Keratinocyte (primary cell): ENCODE measurements around the gene COX5A. TPM values are rescaled to one million over a fixed set of nuclear protein-coding genes. Genes with fewer than 3 reads are reported as not detected.

Source experiments
- DNase-seq: peaks from one replicate; pipeline ENCODE4 v3.0.0-alpha.2; 2011; ENCODE audit warnings: low read depth, missing footprints, low spot score
- FAIRE-seq: peaks from 2 replicates; lab custom pipeline; 2011; peaks lifted over from hg19 to GRCh38; lab: Jason Lieb, UNC
- H2AFZ ChIP-seq: 2 replicates; pipeline ENCODE4 v1.6.0; 2012; ENCODE audit warnings: low read length, control low read depth, inconsistent platforms; ENCODE audit not compliant: control insufficient read depth
- H3K27ac ChIP-seq: 2 replicates; pipeline ENCODE4 v1.5.1; 2011; ENCODE audit warnings: low read length; ENCODE audit not compliant: control insufficient read depth, insufficient read depth
- H3K27me3 ChIP-seq: 3 replicates; pipeline ENCODE4 v1.6.0; 2011; ENCODE audit warnings: low read length; ENCODE audit not compliant: control insufficient read depth, insufficient read depth; ENCODE audit errors: extremely low read depth
- H3K36me3 ChIP-seq, 2 experiments: 2 replicates in 1 of 2; 3 replicates in 1 of 2; pipeline ENCODE4 v1.5.1; 2011; ENCODE audit warnings: low read length in 2 of 2, mild to moderate bottlenecking in 1 of 2; ENCODE audit not compliant: control insufficient read depth in 2 of 2, insufficient read depth in 2 of 2; ENCODE audit errors: extremely low read depth in 1 of 2
- H3K4me1 ChIP-seq: 3 replicates; pipeline ENCODE4 v1.5.1; 2011; ENCODE audit warnings: low read length; ENCODE audit not compliant: control insufficient read depth, insufficient read depth; ENCODE audit errors: extremely low read depth
- H3K4me2 ChIP-seq: 3 replicates; pipeline ENCODE4 v1.6.0; 2011; ENCODE audit warnings: low read depth, low read length; ENCODE audit not compliant: control insufficient read depth, insufficient read depth; ENCODE audit errors: extremely low read depth
- H3K4me3 ChIP-seq, 3 experiments: fragments of 200-600 bp in 1 of 3; sonication (generic) in 1 of 3; 2 replicates in 2 of 3; 3 replicates in 1 of 3; pipeline ENCODE4 v1.5.1; 2011 to 2016; ENCODE audit warnings: low read length in 3 of 3, mild to moderate bottlenecking in 3 of 3, control low read depth in 2 of 3, inconsistent platforms in 1 of 3, low read depth in 1 of 3, mixed read lengths in 1 of 3, mixed run types in 1 of 3, moderate library complexity in 1 of 3; ENCODE audit not compliant: control insufficient read depth in 2 of 3, insufficient read depth in 2 of 3; ENCODE audit errors: extremely low read depth in 1 of 3
- H3K79me2 ChIP-seq: 2 replicates; pipeline ENCODE4 v1.6.0; 2012; ENCODE audit warnings: low read length; ENCODE audit not compliant: control insufficient read depth, insufficient read depth
- H3K9ac ChIP-seq: 3 replicates; pipeline ENCODE4 v1.6.0; 2011; ENCODE audit warnings: low read length; ENCODE audit not compliant: control insufficient read depth, insufficient read depth; ENCODE audit errors: extremely low read depth
- H3K9me1 ChIP-seq: 3 replicates; pipeline ENCODE4 v1.6.0; 2011; ENCODE audit warnings: low read length; ENCODE audit not compliant: control insufficient read depth, insufficient read depth; ENCODE audit errors: extremely low read depth
- H3K9me3 ChIP-seq: 2 replicates; pipeline ENCODE4 v1.5.1; 2012; ENCODE audit warnings: low read depth, low read length; ENCODE audit not compliant: control insufficient read depth
- H4K20me1 ChIP-seq: 3 replicates; pipeline ENCODE4 v1.6.0; 2011; ENCODE audit warnings: low read length; ENCODE audit not compliant: control insufficient read depth, insufficient read depth; ENCODE audit errors: extremely low read depth
- EZH2 ChIP-seq: IDR thresholded peaks from one replicate; pipeline ENCODE4 v1.6.1; 2012; ENCODE audit warnings: inconsistent platforms, mild to moderate bottlenecking, low read length, moderate library complexity
- dilution Hi-C: fragments of 300-500 bp; cut with MboI; formaldehyde crosslinking; loops from one replicate; pipeline ENCODE4 v1.7.0; 2020; ENCODE audit warnings: low sequenced_read_pairs; ENCODE audit not compliant: extremely low pct_ligation_motif_present
- polyA plus RNA-seq, 5 experiments: library from polyadenylated mRNA; depleted of rRNA in 3 of 5; stranded (reverse) in 3 of 5; stranded (forward) in 1 of 5; unstranded in 1 of 5; fragments of >200 nt; gene quantifications; 1 replicate in 1 of 5; 2 replicates in 3 of 5; 3 replicates in 1 of 5; pipeline versions ENCODE4 v1.2.1 to v1.2.3, GENCODE V29; 2011 to 2012; ENCODE audit warnings: missing spikeins in 2 of 5, low read depth in 1 of 5, low replicate concordance in 1 of 5
- TF ChIP-seq, protein P1 (sequence below), 3 experiments: IDR thresholded peaks in 1 of 3; conservative IDR thresholded peaks in 1 of 3; optimal IDR thresholded peaks in 1 of 3; 2 replicates in 2 of 3; 3 replicates in 1 of 3; pipeline versions ENCODE3 to v1.5.1; 2011; ENCODE audit warnings: low read length in 3 of 3, mild to moderate bottlenecking in 3 of 3, moderate library complexity in 2 of 3, control low read depth in 1 of 3, inconsistent platforms in 1 of 3; ENCODE audit not compliant: insufficient read depth in 2 of 3; ENCODE audit errors: extremely low read depth in 1 of 3

Gene COX5A
- polyA plus RNA-seq, 1 donor (not counting 4 experiments of a cell fraction or from before 2014, with no cell fraction given), result 217 TPM

DNA sequence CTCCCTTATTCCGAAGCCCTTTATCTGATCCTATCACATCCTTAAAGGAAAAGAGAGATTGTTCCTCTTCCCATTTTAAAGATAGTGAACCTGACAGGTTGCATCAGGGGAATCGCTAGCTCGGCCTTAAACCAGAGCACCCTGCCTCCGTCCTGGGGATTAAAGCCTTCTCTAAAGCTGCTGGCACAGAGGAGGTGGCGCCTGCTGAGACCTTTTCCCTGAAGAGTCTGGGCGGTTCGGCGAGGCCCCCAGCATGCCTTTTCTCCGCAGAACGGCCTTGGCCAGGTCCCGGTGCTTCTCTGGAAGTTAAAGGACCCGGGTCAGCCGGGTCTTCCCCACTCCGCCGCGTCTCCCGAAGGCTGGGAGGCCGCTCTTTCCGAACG lies 31.8 kb downstream of the COX5A start:
- H3K36me3 ChIP-seq, result peaks cover 24 to 33% of the 10 kb centered on the region in 2 experiments
- DNase-seq (no peak), FAIRE-seq (no peak)
- H3K4me1 ChIP-seq, result peaks cover 10% of the 10 kb centered on the region
- no peaks in the 10 kb centered on the region for H3K27me3 ChIP-seq
- peak overlapping the region; percentile 84 for H3K9ac ChIP-seq
- no peaks in the 10 kb centered on the region for H4K20me1 ChIP-seq
- TF ChIP-seq, protein P1, sequence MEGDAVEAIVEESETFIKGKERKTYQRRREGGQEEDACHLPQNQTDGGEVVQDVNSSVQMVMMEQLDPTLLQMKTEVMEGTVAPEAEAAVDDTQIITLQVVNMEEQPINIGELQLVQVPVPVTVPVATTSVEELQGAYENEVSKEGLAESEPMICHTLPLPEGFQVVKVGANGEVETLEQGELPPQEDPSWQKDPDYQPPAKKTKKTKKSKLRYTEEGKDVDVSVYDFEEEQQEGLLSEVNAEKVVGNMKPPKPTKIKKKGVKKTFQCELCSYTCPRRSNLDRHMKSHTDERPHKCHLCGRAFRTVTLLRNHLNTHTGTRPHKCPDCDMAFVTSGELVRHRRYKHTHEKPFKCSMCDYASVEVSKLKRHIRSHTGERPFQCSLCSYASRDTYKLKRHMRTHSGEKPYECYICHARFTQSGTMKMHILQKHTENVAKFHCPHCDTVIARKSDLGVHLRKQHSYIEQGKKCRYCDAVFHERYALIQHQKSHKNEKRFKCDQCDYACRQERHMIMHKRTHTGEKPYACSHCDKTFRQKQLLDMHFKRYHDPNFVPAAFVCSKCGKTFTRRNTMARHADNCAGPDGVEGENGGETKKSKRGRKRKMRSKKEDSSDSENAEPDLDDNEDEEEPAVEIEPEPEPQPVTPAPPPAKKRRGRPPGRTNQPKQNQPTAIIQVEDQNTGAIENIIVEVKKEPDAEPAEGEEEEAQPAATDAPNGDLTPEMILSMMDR (optimal IDR thresholded peaks at IDR 0.05 in 1 of 3, IDR thresholded peaks at IDR 0.05 in 1 of 3, conservative IDR thresholded peaks at IDR 0.05 in 1 of 3; ENCODE audit: extremely low read depth in 1 of 3, insufficient read depth in 2 of 3, low read length in 3 of 3), result no peak
- TF ChIP-seq EZH2, result no peak
- no peaks in the 10 kb centered on the region for H3K9me3 ChIP-seq
- dilution Hi-C loops, result no loop called here
- peak overlapping the region; percentile 98 for H2AFZ ChIP-seq
- H3K4me3 ChIP-seq, result peak overlapping the region; percentile 70 to 85 (median 81)
- H3K27ac ChIP-seq, result peak overlapping the region; percentile 60
- peak overlapping the region; percentile 96 for H3K4me2 ChIP-seq
- peaks cover 5% of the 10 kb centered on the region for H3K9me1 ChIP-seq
- H3K79me2 ChIP-seq, result peaks cover 22% of the 10 kb centered on the region

DNA sequence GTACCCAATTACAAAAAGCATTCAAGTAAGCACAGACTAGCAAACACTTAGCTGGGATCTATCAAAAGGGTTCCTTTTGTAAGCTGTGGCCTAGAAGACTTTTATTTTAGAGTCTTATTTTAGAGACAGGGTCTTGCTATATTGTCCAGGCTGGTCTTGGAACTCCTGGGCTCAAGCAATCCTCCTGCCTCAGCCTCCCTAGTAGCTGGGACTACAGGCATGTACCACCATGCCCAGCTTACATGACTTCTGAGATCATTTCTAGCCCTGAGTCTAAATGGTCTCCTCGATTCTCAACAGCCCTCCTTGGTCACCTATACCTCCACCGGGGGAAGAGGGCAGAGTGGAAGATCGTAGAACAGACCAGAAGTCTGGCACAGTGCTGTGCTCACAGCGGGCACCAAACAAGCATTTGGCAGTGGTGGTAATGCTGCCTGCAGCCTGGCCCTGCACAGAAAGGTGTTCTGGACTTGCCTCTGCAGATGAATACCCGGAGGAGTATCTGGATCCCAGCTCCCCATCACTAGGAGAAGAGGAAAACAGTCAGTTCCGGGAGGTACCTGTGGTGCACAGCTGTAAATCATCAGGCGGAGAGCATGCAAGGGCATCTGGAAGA lies 33.6 kb downstream of the COX5A start:
- peaks cover 10% of the 10 kb centered on the region for H3K4me1 ChIP-seq
- FAIRE-seq (no peak), DNase-seq (no peak)
- H3K4me2 ChIP-seq, result no peak overlapping the region
- H3K9ac ChIP-seq, result no peak overlapping the region
- no peaks in the 10 kb centered on the region for H3K27me3 ChIP-seq
- H2AFZ ChIP-seq, result no peak overlapping the region
- peaks cover 22% of the 10 kb centered on the region for H3K79me2 ChIP-seq
- no peak overlapping the region for H3K4me3 ChIP-seq
- no peak for TF ChIP-seq EZH2
- TF ChIP-seq, protein P1 (optimal IDR thresholded peaks at IDR 0.05 in 1 of 3, IDR thresholded peaks at IDR 0.05 in 1 of 3, conservative IDR thresholded peaks at IDR 0.05 in 1 of 3; ENCODE audit: extremely low read depth in 1 of 3, insufficient read depth in 2 of 3, low read length in 3 of 3), result no peak
- H4K20me1 ChIP-seq, result no peaks in the 10 kb centered on the region
- peaks cover 5% of the 10 kb centered on the region for H3K9me1 ChIP-seq
- H3K27ac ChIP-seq, result no peak overlapping the region
- peaks cover 29 to 39% of the 10 kb centered on the region in 2 experiments for H3K36me3 ChIP-seq
- H3K9me3 ChIP-seq, result no peaks in the 10 kb centered on the region
- dilution Hi-C loops, result no loop called here
